GM12878 (cell line): ENCODE measurements around the gene STON2. TPM values are rescaled to one million over a fixed set of nuclear protein-coding genes. Genes with fewer than 3 reads are reported as not detected.
A peak's percentile ranks its signal among the peaks of the same experiment; 100 is the strongest.

Experiments used
- ASH2L ChIP-seq: fragments of 300-600, 200-600 bp; sonication (generic); IDR thresholded peaks from 2 replicates; pipeline ENCODE4 v1.6.1; 2017; ENCODE audit warnings: low read depth, mild to moderate bottlenecking, borderline replicate concordance
- BCL11A ChIP-seq: IDR thresholded peaks from 2 replicates; pipeline ENCODE4 v1.6.1; 2011; ENCODE audit warnings: low read depth, low read length
- BHLHE40 ChIP-seq, 2 experiments: fragments of 450-650 bp in 1 of 2; IDR thresholded peaks; 2 replicates each; pipeline ENCODE4 v1.6.1; 2011 to 2017; ENCODE audit warnings: low read depth in 2 of 2, borderline replicate concordance in 1 of 2, improper control_type of control experiment in 1 of 2, low read length in 1 of 2, mild to moderate bottlenecking in 1 of 2
- CUX1 ChIP-seq: IDR thresholded peaks from 2 replicates; pipeline ENCODE4 v1.6.1; 2012; ENCODE audit warnings: improper control_type of control experiment, low read depth, low read length; ENCODE audit not compliant: insufficient replicate concordance
- EGR1 ChIP-seq, 2 experiments: IDR thresholded peaks; 1 replicate in 1 of 2; 2 replicates in 1 of 2; pipeline ENCODE4 v1.6.1; 2011 to 2012; ENCODE audit warnings: low read depth in 2 of 2, low read length in 2 of 2, borderline replicate concordance in 1 of 2, mild to moderate bottlenecking in 1 of 2, moderate library complexity in 1 of 2
- ETV6 ChIP-seq, 2 experiments: fragments of 450-650 bp in 1 of 2; IDR thresholded peaks in 1 of 2; conservative IDR thresholded peaks in 1 of 2; 2 replicates each; pipeline ENCODE4 v1.6.1; 2014; ENCODE audit warnings: antibody characterized with exemption in 1 of 2, borderline replicate concordance in 1 of 2, low read depth in 1 of 2, mild to moderate bottlenecking in 1 of 2, moderate library complexity in 1 of 2
- GABPA ChIP-seq: IDR thresholded peaks from 2 replicates; pipeline ENCODE4 v1.6.1; 2014; ENCODE audit warnings: antibody characterized with exemption, low read depth, mild to moderate bottlenecking, inconsistent platforms
- HCFC1 ChIP-seq: fragments of 150-350 bp; IDR thresholded peaks from 2 replicates; pipeline ENCODE4 v1.6.1; 2014; ENCODE audit warnings: low read length
- NFIC ChIP-seq: IDR thresholded peaks from 2 replicates; pipeline ENCODE4 v1.6.1; 2012; ENCODE audit warnings: low read depth, mild to moderate bottlenecking, inconsistent platforms, low read length, moderate library complexity
- PBX3 ChIP-seq: IDR thresholded peaks from 2 replicates; pipeline ENCODE4 v1.6.1; 2011; ENCODE audit warnings: mild to moderate bottlenecking, low read depth, low read length, moderate library complexity; ENCODE audit not compliant: insufficient replicate concordance
- SIN3A ChIP-seq: IDR thresholded peaks from 2 replicates; pipeline ENCODE4 v1.6.1; 2012; ENCODE audit warnings: low read depth, low read length, improper control_type of control experiment
- SRF ChIP-seq, 2 experiments: IDR thresholded peaks; 2 replicates each; pipeline ENCODE4 v1.6.1; 2011; ENCODE audit warnings: low read depth in 2 of 2, low read length in 2 of 2, mild to moderate bottlenecking in 1 of 2, moderate library complexity in 1 of 2
- TCF3 ChIP-seq: IDR thresholded peaks from 2 replicates; pipeline ENCODE4 v1.6.1; 2012; ENCODE audit warnings: low read depth, mild to moderate bottlenecking, low read length, borderline replicate concordance; ENCODE audit not compliant: insufficient read depth
- ZBED1 ChIP-seq: IDR thresholded peaks from 2 replicates; pipeline ENCODE4 v1.6.1; 2016; ENCODE audit warnings: borderline replicate concordance
- ZBTB11 ChIP-seq: fragments of 450-650 bp; formaldehyde crosslinking; IDR thresholded peaks from 2 replicates; pipeline ENCODE4 v1.5.0; 2022; ENCODE audit warnings: mild to moderate bottlenecking, missing genetic modification characterization
- ZZZ3 ChIP-seq: IDR thresholded peaks from 2 replicates; pipeline ENCODE4 v1.6.1; 2011; ENCODE audit warnings: low read depth; ENCODE audit not compliant: control insufficient read depth, insufficient read length
- polyA plus RNA-seq, 11 experiments: library from polyadenylated mRNA; depleted of rRNA in 4 of 11; unstranded in 6 of 11; stranded (reverse) in 5 of 11; fragments of >200 nt; fragmentation: Nextera tagmentation in 4 of 11; fragmentation: Illumina TruSeq in 1 of 11; extraction: Ambion mirVana in 4 of 11; extraction: Trizol in 1 of 11; gene quantifications; 1 replicate in 1 of 11; 2 replicates in 10 of 11; pipeline versions ENCODE4 v1.2.1 to v1.2.3, GENCODE V29; 2011 to 2016; ENCODE audit warnings: inconsistent platforms in 2 of 11, missing spikeins in 2 of 11, low read depth in 1 of 11
- total RNA-seq, 4 experiments: library from RNA; depleted of rRNA in 3 of 4; stranded (reverse); fragments of >200 nt in 3 of 4; fragmentation: Illumina TruSeq in 1 of 4; extraction: Trizol in 1 of 4; gene quantifications; 2 replicates each; pipeline versions ENCODE4 v1.2.1 to v1.2.3, GENCODE V29; 2013 to 2021

The STON2 gene
- total and polyA plus RNA-seq, 10 of the 15 experiments (the other 5 are each of a cell fraction or from before 2014, with no cell fraction given) = 0.03 to 0.13 (median 0.03) TPM; not detected in 7

- TF ChIP-seq CUX1 (no peak), BHLHE40 (IDR thresholded peaks at IDR 0.05; ENCODE audit: borderline replicate concordance in 1 of 2, low read depth in 2 of 2, low read length in 1 of 2) (peak in 1 of 2 experiments; percentile 26; a peak in 2 of 4 replicates), ASH2L (no peak), NFIC (no peak), ZZZ3 (no peak), ZBTB11 (CRISPR knock-in tag) (no peak), GABPA (no peak), ETV6 (conservative IDR thresholded peaks at IDR 0.05 in 1 of 2, IDR thresholded peaks at IDR 0.05 in 1 of 2; ENCODE audit: borderline replicate concordance in 1 of 2, low read depth in 1 of 2) (no peak; a peak in 1 of 4 replicates), EGR1 (IDR thresholded peaks at IDR 0.05; ENCODE audit: borderline replicate concordance in 1 of 2, low read depth in 2 of 2, low read length in 2 of 2) (no peak; a peak in 1 of 3 replicates), HCFC1 (peak; percentile 39; the same call in 1 of the 2 replicates), BCL11A (no peak), SRF (IDR thresholded peaks at IDR 0.05; ENCODE audit: low read depth in 2 of 2, low read length in 2 of 2) (no peak), ZBED1 (no peak), PBX3 (peak; percentile 10), TCF3 (peak; percentile 47; the same call in 1 of the 2 replicates), SIN3A (peak; percentile 23)
Observed at GRCh38 chr14:81219210-81219758, 180.8 kb downstream of the STON2 start (continued).
